Skeletal muscle satellite cell (primary cell): Measurements from ENCODE around the gene MED14.

Source experiments
- H3K27me3 ChIP-seq: 2 replicates; pipeline ENCODE4 v1.7.0; 2013; ENCODE audit warnings: low read length; ENCODE audit not compliant: control insufficient read depth, insufficient read depth
- H3K36me3 ChIP-seq: 2 replicates; pipeline ENCODE4 v1.7.0; 2013; ENCODE audit warnings: mild to moderate bottlenecking, control low read depth, low read length; ENCODE audit not compliant: insufficient read depth
- H3K4me1 ChIP-seq: 2 replicates; pipeline ENCODE4 v1.7.0; 2013; ENCODE audit warnings: low read length; ENCODE audit not compliant: control insufficient read depth, insufficient read depth
- H3K4me2 ChIP-seq: 2 replicates; pipeline ENCODE4 v1.7.0; 2013; ENCODE audit warnings: mild to moderate bottlenecking, low read length
- H3K4me3 ChIP-seq: 2 replicates; pipeline ENCODE4 v1.7.0; 2013; ENCODE audit warnings: low read length
- H3K9ac ChIP-seq: 2 replicates; pipeline ENCODE4 v1.7.0; 2013; ENCODE audit warnings: mild to moderate bottlenecking, low read depth, low read length, moderate library complexity
- H3K9me3 ChIP-seq: replicated peaks from 2 replicates; pipeline ENCODE4 v1.7.0; 2013; ENCODE audit warnings: mild to moderate bottlenecking, control low read depth, low read length

MED14 gene

DNA sequence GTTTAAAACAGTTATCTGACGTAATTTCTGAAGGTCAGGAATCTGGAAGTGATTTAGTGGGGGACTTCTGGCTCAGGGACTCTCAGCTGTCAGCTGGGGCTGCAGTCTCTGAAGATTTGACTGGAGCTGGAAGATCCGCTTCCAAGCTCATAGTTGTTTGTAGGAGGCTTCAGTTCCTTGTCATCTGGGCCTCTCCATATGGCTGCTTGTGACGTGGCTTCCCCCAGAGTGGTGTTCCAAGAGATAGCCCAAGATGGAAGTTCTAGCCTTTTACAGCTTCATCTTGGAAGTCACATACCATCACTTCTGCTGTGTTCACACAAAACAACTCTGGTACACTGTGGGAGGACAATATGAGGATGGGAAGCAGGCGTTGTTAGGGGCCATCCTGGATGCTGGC, 110.0 kb downstream of the MED14 start:
- Histone ChIP-seq H3K36me3 (peaks cover 25% of the 10 kb centered on the region), H3K9me3 (no peaks in the 10 kb centered on the region), H3K27me3 (peaks cover 7% of the 10 kb centered on the region), H3K4me2 (no peak overlapping the region), H3K4me1 (no peaks in the 10 kb centered on the region), H3K4me3 (no peak overlapping the region), H3K9ac (no peak overlapping the region)

DNA sequence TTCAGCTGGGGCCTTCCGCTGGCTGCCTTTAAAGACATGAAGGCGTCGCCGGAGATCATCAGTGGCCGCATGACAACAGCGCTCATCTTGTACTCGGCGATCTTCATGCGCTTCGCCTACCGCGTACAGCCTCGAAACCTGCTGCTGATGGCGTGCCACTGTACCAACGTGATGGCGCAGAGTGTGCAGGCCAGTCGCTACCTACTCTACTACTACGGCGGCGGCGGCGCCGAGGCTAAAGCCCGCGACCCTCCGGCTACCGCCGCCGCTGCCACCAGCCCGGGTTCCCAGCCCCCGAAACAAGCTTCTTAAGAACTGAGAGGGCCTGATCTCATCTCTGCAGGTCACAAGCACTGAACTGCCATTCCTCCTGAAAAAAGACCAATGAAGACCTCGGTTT, 111.7 kb downstream of the MED14 start:
- H3K9ac ChIP-seq = no peak overlapping the region
- peaks cover 7% of the 10 kb centered on the region for H3K27me3 ChIP-seq
- H3K4me3 ChIP-seq = no peak overlapping the region
- H3K36me3 ChIP-seq = peaks cover 12% of the 10 kb centered on the region
- no peak overlapping the region for H3K4me2 ChIP-seq
- no peaks in the 10 kb centered on the region for H3K4me1 ChIP-seq
- H3K9me3 ChIP-seq = no peaks in the 10 kb centered on the region

GRCh38 chrX:40623139-40623536, 112.2 kb downstream of the MED14 start, which contains the start of gene MPC1L:
TSS of gene MPC1L (plus strand) at chrX:40623428. CDS start at chrX:40623566, 138 bp downstream.
- no peaks in the 10 kb centered on the region for H3K4me1 ChIP-seq
- no peaks in the 10 kb centered on the region for H3K9me3 ChIP-seq
- H3K9ac ChIP-seq = no peak within 1 kb of the TSS
- no peak within 1 kb of the TSS for H3K4me3 ChIP-seq
- H3K27me3 ChIP-seq = peaks cover 7% of the 10 kb centered on the region
- H3K4me2 ChIP-seq = no peak within 1 kb of the TSS
- H3K36me3 ChIP-seq = peaks cover 7% of the 10 kb centered on the region

GRCh38 chrX:40622479-40623138, 112.7 kb downstream of the MED14 start:
- Histone ChIP-seq H3K4me3 (no peak overlapping the region), H3K4me2 (no peak overlapping the region), H3K27me3 (peaks cover 7% of the 10 kb centered on the region), H3K9ac (no peak overlapping the region), H3K4me1 (no peaks in the 10 kb centered on the region), H3K36me3 (peaks cover 4% of the 10 kb centered on the region), H3K9me3 (no peaks in the 10 kb centered on the region)

- H3K27me3 ChIP-seq = peaks cover 3% of the 10 kb centered on the region
- H3K9me3 ChIP-seq = no peaks in the 10 kb centered on the region
- H3K4me3 ChIP-seq = no peak overlapping the region
- no peaks in the 10 kb centered on the region for H3K4me1 ChIP-seq
- no peak overlapping the region for H3K9ac ChIP-seq
- H3K4me2 ChIP-seq = no peak overlapping the region
- H3K36me3 ChIP-seq = no peaks in the 10 kb centered on the region
Measured at GRCh38 chrX:40617566-40617965, 117.8 kb downstream of the MED14 start.

- H3K9me3 ChIP-seq = no peaks in the 10 kb centered on the region
- H3K36me3 ChIP-seq = no peaks in the 10 kb centered on the region
- H3K9ac ChIP-seq = no peak overlapping the region
- H3K4me2 ChIP-seq = no peak overlapping the region
- H3K27me3 ChIP-seq = peaks cover 6% of the 10 kb centered on the region
- no peak overlapping the region for H3K4me3 ChIP-seq
- no peaks in the 10 kb centered on the region for H3K4me1 ChIP-seq
Measured at GRCh38 chrX:40615976-40616375, 119.4 kb downstream of the MED14 start.

DNA sequence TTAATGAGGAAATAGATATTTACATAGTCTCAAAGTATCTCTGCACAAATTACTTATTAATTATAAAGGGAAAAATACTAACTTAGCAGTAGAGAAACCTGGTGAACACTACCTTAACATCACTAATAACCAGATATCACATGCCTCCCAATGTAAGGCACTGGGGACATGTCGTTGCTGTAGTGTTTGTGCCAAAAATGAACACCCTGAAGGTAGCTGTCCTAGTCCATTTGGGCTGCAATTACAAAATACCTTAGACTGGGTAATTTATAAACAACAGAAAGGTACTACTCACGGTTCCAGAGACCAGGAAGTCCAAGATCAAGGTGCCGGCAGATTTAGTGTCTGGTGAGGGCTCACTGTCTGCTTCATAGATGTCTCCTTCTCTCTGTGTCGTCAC, 122.8 kb downstream of the MED14 start:
- H3K9ac ChIP-seq = no peak overlapping the region
- H3K27me3 ChIP-seq = peaks cover 9% of the 10 kb centered on the region
- no peaks in the 10 kb centered on the region for H3K9me3 ChIP-seq
- no peak overlapping the region for H3K4me2 ChIP-seq
- H3K4me1 ChIP-seq = no peaks in the 10 kb centered on the region
- no peak overlapping the region for H3K4me3 ChIP-seq
- H3K36me3 ChIP-seq = no peaks in the 10 kb centered on the region

- Histone ChIP-seq H3K9ac (no peak overlapping the region), H3K4me1 (no peaks in the 10 kb centered on the region), H3K36me3 (peaks cover 5% of the 10 kb centered on the region), H3K27me3 (peaks cover 7% of the 10 kb centered on the region), H3K4me3 (no peak overlapping the region), H3K4me2 (no peak overlapping the region), H3K9me3 (no peaks in the 10 kb centered on the region)
Measured at GRCh38 chrX:40607381-40607780, 128.0 kb downstream of the MED14 start.

- peaks cover 17% of the 10 kb centered on the region for H3K27me3 ChIP-seq
- no peak overlapping the region for H3K9ac ChIP-seq
- H3K4me2 ChIP-seq = no peak overlapping the region
- no peaks in the 10 kb centered on the region for H3K9me3 ChIP-seq
- no peaks in the 10 kb centered on the region for H3K4me1 ChIP-seq
- H3K4me3 ChIP-seq = no peak overlapping the region
- peaks cover 10% of the 10 kb centered on the region for H3K36me3 ChIP-seq
Measured at GRCh38 chrX:40603446-40603845, 131.9 kb downstream of the MED14 start.
